Skin epidermis (tissue), 12 donors: ENCODE data around the gene SP2.
A peak's percentile ranks its signal among the peaks of the same experiment; 100 is the strongest.
"Not testable (repeated sequence)": the region's sequence is repeated elsewhere in the genome, so short reads cannot be mapped to it uniquely, and the experiment has no call there.

Experiments used
- H3K27ac ChIP-seq, 21 experiments: fragments of 200-600 bp; sonication (generic) in 11 of 21; one replicate each; pipeline ENCODE4 v1.5.0; 2020; ENCODE audit warnings: mild to moderate bottlenecking in 3 of 21, inconsistent platforms in 2 of 21, moderate library complexity in 2 of 21
- H3K4me3 ChIP-seq, 7 experiments: fragments of 200-600 bp; sonication (generic) in 2 of 7; one replicate each; pipeline ENCODE4 v1.5.0; 2020; ENCODE audit warnings: inconsistent platforms in 2 of 7, mild to moderate bottlenecking in 2 of 7, moderate library complexity in 1 of 7

SP2 gene

GRCh38 chr17:47914306-47914948 lies 18.4 kb downstream of the SP2 start:
- Histone ChIP-seq H3K27ac (no peak overlapping the region), H3K4me3 (no peak overlapping the region)

GRCh38 chr17:47915776-47916398 lies 19.9 kb downstream of the SP2 start:
- no peak overlapping the region for H3K27ac ChIP-seq
- no peak overlapping the region for H3K4me3 ChIP-seq

GRCh38 chr17:47916489-47917208 lies 20.6 kb downstream of the SP2 start:
- Histone ChIP-seq H3K4me3 (no peak overlapping the region), H3K27ac (no peak overlapping the region)

- no peak overlapping the region for H3K27ac ChIP-seq
- no peak overlapping the region for H3K4me3 ChIP-seq
Observed at GRCh38 chr17:47917581-47917980, 21.5 kb downstream of the SP2 start.

- Histone ChIP-seq H3K27ac (no peak overlapping the region), H3K4me3 (no peak overlapping the region)
Observed at GRCh38 chr17:47918006-47918405, 22.0 kb downstream of the SP2 start.

GRCh38 chr17:47918991-47919390 lies 23.0 kb downstream of the SP2 start:
- Histone ChIP-seq H3K27ac (no peak overlapping the region), H3K4me3 (no peak overlapping the region)

GRCh38 chr17:47919889-47920288 lies 23.9 kb downstream of the SP2 start:
- not testable (repeated sequence) for H3K4me3 ChIP-seq, H3K27ac ChIP-seq

- Histone ChIP-seq H3K27ac (no peak overlapping the region), H3K4me3 (no peak overlapping the region)
Observed at GRCh38 chr17:47924785-47925677, 29.0 kb downstream of the SP2 start.

- H3K27ac ChIP-seq = no peak overlapping the region
- no peak overlapping the region for H3K4me3 ChIP-seq
Observed at GRCh38 chr17:47925678-47925988, 29.6 kb downstream of the SP2 start.

GRCh38 chr17:47927821-47928400 lies 31.9 kb downstream of the SP2 start:
- Histone ChIP-seq H3K27ac (no peak overlapping the region), H3K4me3 (no peak overlapping the region)

GRCh38 chr17:47928415-47928814 lies 32.4 kb downstream of the SP2 start:
- H3K4me3 ChIP-seq = no peak overlapping the region
- H3K27ac ChIP-seq = no peak overlapping the region

- H3K27ac ChIP-seq = peak overlapping the region in 2 of 21 experiments; percentile 34 to 65
Observed at GRCh38 chr17:47929218-47930000, 33.4 kb downstream of the SP2 start.

GRCh38 chr17:47931848-47932247 lies 35.8 kb downstream of the SP2 start:
- Histone ChIP-seq H3K4me3 (no peak overlapping the region), H3K27ac (no peak overlapping the region)

More at GRCh38 chr17:47929218-47930000, 33.4 kb downstream of the SP2 start:
- H3K4me3 ChIP-seq = no peak overlapping the region

GRCh38 chr17:47934856-47935255 lies 38.8 kb downstream of the SP2 start:
- no peak overlapping the region for H3K4me3 ChIP-seq
- no peak overlapping the region for H3K27ac ChIP-seq

GRCh38 chr17:47935468-47935867 lies 39.4 kb downstream of the SP2 start:
- H3K4me3 ChIP-seq = not testable (repeated sequence)

GRCh38 chr17:47935961-47936360 lies 39.9 kb downstream of the SP2 start:
- Histone ChIP-seq H3K4me3 (no peak overlapping the region), H3K27ac (no peak overlapping the region)

More at GRCh38 chr17:47935468-47935867, 39.4 kb downstream of the SP2 start:
- H3K27ac ChIP-seq = not testable (repeated sequence)

- Histone ChIP-seq H3K27ac (no peak overlapping the region), H3K4me3 (no peak overlapping the region)
Observed at GRCh38 chr17:47937941-47938340, 41.9 kb downstream of the SP2 start.

- peak within 1 kb of the TSS; percentile 26 to 93 (median 83) for H3K27ac ChIP-seq
- peak within 1 kb of the TSS; percentile 58 to 97 (median 81) for H3K4me3 ChIP-seq
Observed at GRCh38 chr17:47941246-47942095, 45.4 kb downstream of the SP2 start, which contains the start of gene PNPO. Gene PNPO (plus strand): TSS chr17:47941571. CDS start chr17:47941676, 105 bp downstream.
